Smooth muscle cell (in vitro differentiated cells): ENCODE data around the gene TYK2. TPM values are rescaled to one million over a fixed set of nuclear protein-coding genes. Genes with fewer than 3 reads are reported as not detected.

Experiments
- DNase-seq: peaks from one replicate; lab custom pipeline; 2025; ENCODE audit not compliant: unreplicated experiment; lab: John Stamatoyannopoulos, UW
- H2AFZ ChIP-seq: fragments of 200-600 bp; sonication (generic); 2 replicates; pipeline ENCODE4 v1.6.0; 2016; ENCODE audit warnings: antibody characterized with exemption, low read depth, mild to moderate bottlenecking
- H3F3A ChIP-seq: fragments of 200-600 bp; sonication (generic); 2 replicates; pipeline ENCODE4 v1.6.0; 2017; ENCODE audit warnings: antibody characterized with exemption, low read depth
- H3K27ac ChIP-seq: fragments of 200-600 bp; sonication (generic); 2 replicates; pipeline ENCODE4 v1.5.1; 2016; ENCODE audit warnings: low read depth, mild to moderate bottlenecking
- H3K27me3 ChIP-seq: fragments of 200-600 bp; sonication (generic); 2 replicates; pipeline ENCODE4 v1.6.1; 2016; ENCODE audit warnings: low read depth, mild to moderate bottlenecking
- H3K36me3 ChIP-seq: fragments of 200-600 bp; sonication (generic); 2 replicates; pipeline ENCODE4 v1.5.1; 2016; ENCODE audit warnings: low read depth
- H3K4me1 ChIP-seq: fragments of 200-600 bp; sonication (generic); 2 replicates; pipeline ENCODE4 v1.5.1; 2016; ENCODE audit warnings: low read depth
- H3K4me2 ChIP-seq: fragments of 200-600 bp; sonication (generic); 2 replicates; pipeline ENCODE4 v1.6.0; 2016; ENCODE audit warnings: mild to moderate bottlenecking
- H3K4me3 ChIP-seq: fragments of 200-600 bp; sonication (generic); 2 replicates; pipeline ENCODE4 v1.5.1; 2016; ENCODE audit warnings: mild to moderate bottlenecking
- H3K79me2 ChIP-seq: fragments of 200-600 bp; sonication (generic); 2 replicates; pipeline ENCODE4 v1.6.0; 2016; ENCODE audit warnings: low read depth, mild to moderate bottlenecking
- H3K9ac ChIP-seq: fragments of 200-600 bp; sonication (generic); 2 replicates; pipeline ENCODE4 v1.6.0; 2016; ENCODE audit warnings: low read depth
- H3K9me3 ChIP-seq: fragments of 200-600 bp; sonication (generic); replicated peaks from 2 replicates; pipeline ENCODE4 v1.5.1; 2016; ENCODE audit warnings: low read depth
- H4K20me1 ChIP-seq: fragments of 200-600 bp; sonication (generic); 2 replicates; pipeline ENCODE4 v1.6.0; 2016; ENCODE audit warnings: low read depth
- WGBS: methylation state at CpG from one replicate; pipeline ENCODE4 v1.1.7; 2016; ENCODE audit warnings: low lambda C conversion rate; 5-methylcytosine and 5-hydroxymethylcytosine counted together
- polyA plus RNA-seq: library from polyadenylated mRNA; unstranded; fragments of >200 nt; fragmentation: Nextera tagmentation; extraction: Ambion mirVana; gene quantifications from 2 replicates; pipeline ENCODE4 v1.2.1, GENCODE V29; 2016
- total RNA-seq: library from RNA; depleted of rRNA; stranded (reverse); fragments of >200 nt; gene quantifications from 2 replicates; pipeline ENCODE4 v1.2.3, GENCODE V29; 2014
- TF ChIP-seq, protein P1 (sequence below): fragments of 200-600 bp; sonication (generic); IDR thresholded peaks from 2 replicates; pipeline ENCODE4 v1.5.1; 2017; ENCODE audit warnings: borderline replicate concordance, mild to moderate bottlenecking, antibody characterized with exemption; ENCODE audit not compliant: insufficient read depth, poor library complexity, severe bottlenecking

TYK2 gene
- total and polyA plus RNA-seq, 2 experiments from 2014 or later, result 53.1 to 98.4 TPM

DNA sequence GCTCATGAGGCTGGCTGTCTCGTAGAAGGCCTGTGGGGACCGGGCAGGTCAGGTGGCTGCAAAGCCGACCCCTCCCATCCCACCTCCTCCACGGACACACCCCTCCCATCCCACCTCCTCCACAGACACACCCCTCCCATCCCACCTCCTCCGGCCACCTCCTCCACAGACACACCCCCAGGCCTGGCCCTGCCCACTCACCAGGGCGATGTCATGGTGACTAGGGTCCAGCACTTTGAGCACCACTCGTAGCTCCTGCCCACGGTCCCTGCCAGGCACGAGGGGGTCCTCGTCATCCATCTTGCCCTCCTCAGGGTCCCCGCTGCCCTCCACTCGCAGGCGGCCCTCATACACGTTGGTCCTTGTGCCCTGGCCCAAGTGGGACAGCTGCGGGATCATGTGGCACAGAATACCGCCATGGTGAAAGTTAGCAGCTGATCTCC lies 18.8 kb downstream of the TYK2 start:
- Histone ChIP-seq H3K9me3 (no peaks in the 10 kb centered on the region), H3K27me3 (no peaks in the 10 kb centered on the region), H3K4me3 (no peak overlapping the region), H4K20me1 (peaks cover 14% of the 10 kb centered on the region), H3K79me2 (no peaks in the 10 kb centered on the region), H2AFZ (no peak overlapping the region), H3K4me1 (no peaks in the 10 kb centered on the region), H3K4me2 (no peak overlapping the region), H3K27ac (no peak overlapping the region), H3K9ac (no peak overlapping the region), H3F3A (no peaks in the 10 kb centered on the region), H3K36me3 (no peaks in the 10 kb centered on the region)
- WGBS, result 93% methylated on average over 14 of the region's 16 CpGs
- TF ChIP-seq, protein P1, sequence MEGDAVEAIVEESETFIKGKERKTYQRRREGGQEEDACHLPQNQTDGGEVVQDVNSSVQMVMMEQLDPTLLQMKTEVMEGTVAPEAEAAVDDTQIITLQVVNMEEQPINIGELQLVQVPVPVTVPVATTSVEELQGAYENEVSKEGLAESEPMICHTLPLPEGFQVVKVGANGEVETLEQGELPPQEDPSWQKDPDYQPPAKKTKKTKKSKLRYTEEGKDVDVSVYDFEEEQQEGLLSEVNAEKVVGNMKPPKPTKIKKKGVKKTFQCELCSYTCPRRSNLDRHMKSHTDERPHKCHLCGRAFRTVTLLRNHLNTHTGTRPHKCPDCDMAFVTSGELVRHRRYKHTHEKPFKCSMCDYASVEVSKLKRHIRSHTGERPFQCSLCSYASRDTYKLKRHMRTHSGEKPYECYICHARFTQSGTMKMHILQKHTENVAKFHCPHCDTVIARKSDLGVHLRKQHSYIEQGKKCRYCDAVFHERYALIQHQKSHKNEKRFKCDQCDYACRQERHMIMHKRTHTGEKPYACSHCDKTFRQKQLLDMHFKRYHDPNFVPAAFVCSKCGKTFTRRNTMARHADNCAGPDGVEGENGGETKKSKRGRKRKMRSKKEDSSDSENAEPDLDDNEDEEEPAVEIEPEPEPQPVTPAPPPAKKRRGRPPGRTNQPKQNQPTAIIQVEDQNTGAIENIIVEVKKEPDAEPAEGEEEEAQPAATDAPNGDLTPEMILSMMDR, result no peak
- no peak for DNase-seq

DNA sequence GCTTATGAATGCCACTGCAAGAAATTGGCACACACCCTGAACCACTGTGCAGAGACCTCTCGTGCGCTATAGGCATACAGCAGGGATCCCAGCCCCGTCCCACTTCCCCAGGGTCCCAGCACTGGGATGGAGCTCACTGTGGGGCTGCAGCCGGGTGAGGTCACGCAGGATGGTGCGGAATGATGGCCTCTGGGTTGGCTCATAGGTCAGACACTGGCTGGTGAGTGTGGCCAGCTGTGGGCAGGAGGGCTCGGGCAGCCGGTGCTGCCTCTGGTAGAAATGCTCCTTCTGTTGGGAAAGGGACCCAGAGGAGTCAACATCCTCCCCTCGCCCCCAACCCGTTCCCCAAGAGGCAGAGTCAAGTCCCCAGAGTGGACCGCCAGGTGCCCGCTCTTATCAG lies 23.9 kb downstream of the TYK2 start:
- Histone ChIP-seq H3K79me2 (no peaks in the 10 kb centered on the region), H3K27me3 (no peaks in the 10 kb centered on the region), H3K4me1 (peaks cover 9% of the 10 kb centered on the region), H4K20me1 (peaks cover 5% of the 10 kb centered on the region), H3K9ac (no peak overlapping the region), H3F3A (no peaks in the 10 kb centered on the region), H2AFZ (no peak overlapping the region), H3K4me3 (no peak overlapping the region), H3K9me3 (no peaks in the 10 kb centered on the region), H3K27ac (no peak overlapping the region), H3K4me2 (no peak overlapping the region), H3K36me3 (no peaks in the 10 kb centered on the region)
- DNase-seq, result no peak
- TF ChIP-seq, protein P1, result no peak
- 98% methylated on average over 12 of the region's 12 CpGs for WGBS

DNA sequence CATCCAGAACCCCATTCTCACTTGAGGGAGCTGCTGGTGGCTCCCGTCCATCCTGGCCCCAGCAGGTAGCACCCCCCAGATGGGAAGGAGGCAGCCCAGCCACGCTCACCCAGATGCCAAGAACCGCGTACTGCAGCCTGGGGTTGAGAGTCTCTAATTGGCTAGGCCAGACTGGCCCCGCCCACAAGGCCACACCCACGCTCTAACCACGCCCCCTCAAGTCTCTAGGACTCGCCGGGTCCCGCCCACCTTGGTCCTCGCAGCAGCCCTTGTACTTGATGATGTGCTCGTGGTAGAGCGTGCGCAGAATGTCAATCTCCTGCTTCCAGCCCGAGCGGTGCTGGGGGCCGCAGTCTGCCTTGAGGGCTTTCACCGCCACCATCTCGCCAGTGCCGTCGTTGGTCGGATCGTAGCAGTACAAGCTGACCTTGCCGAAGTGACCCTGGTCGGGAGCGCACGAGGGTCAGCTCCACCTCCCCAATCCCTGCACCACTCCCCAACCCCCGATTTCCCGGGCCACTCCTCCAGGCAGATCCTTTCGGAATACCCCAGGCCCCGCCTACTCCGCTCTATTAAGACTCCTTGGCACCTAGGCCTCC lies 26.5 kb downstream of the TYK2 start:
- H3K9ac ChIP-seq, result no peak overlapping the region
- H3K27me3 ChIP-seq, result no peaks in the 10 kb centered on the region
- H3K9me3 ChIP-seq, result no peaks in the 10 kb centered on the region
- TF ChIP-seq, protein P1, result no peak
- no peak overlapping the region for H3K27ac ChIP-seq
- DNase-seq, result no peak
- H3K36me3 ChIP-seq, result no peaks in the 10 kb centered on the region
- WGBS, result 49% methylated on average over 27 of the region's 32 CpGs
- no peak overlapping the region for H3K4me3 ChIP-seq
- H3K4me2 ChIP-seq, result no peak overlapping the region
- H3F3A ChIP-seq, result no peaks in the 10 kb centered on the region
- H4K20me1 ChIP-seq, result peaks cover 5% of the 10 kb centered on the region
- H3K79me2 ChIP-seq, result no peaks in the 10 kb centered on the region
- peaks cover 9% of the 10 kb centered on the region for H3K4me1 ChIP-seq
- H2AFZ ChIP-seq, result no peak overlapping the region
